Epithelial cell of esophagus (primary cell): ENCODE results near the gene NKAIN2.
A peak's percentile ranks its signal among the peaks of the same experiment; 100 is the strongest.
"Not testable (repeated sequence)": the region's sequence is repeated elsewhere in the genome, so short reads cannot be mapped to it uniquely, and the experiment has no call there.

ENCODE experiments used
- DNase-seq: peaks from one replicate; pipeline ENCODE4 v3.0.0; 2010; ENCODE audit warnings: low read depth
- H3K4me3 ChIP-seq: 2 replicates; pipeline ENCODE4 v1.5.1; 2011; ENCODE audit warnings: mild to moderate bottlenecking, low read length, control low read depth
- TF ChIP-seq, protein P1 (sequence below): IDR thresholded peaks from 2 replicates; pipeline ENCODE4 v1.5.1; 2011; ENCODE audit warnings: low read depth, mild to moderate bottlenecking, low read length, control low read depth, inconsistent platforms; ENCODE audit not compliant: insufficient read depth; ENCODE audit errors: missing control alignments

NKAIN2 gene

DNA sequence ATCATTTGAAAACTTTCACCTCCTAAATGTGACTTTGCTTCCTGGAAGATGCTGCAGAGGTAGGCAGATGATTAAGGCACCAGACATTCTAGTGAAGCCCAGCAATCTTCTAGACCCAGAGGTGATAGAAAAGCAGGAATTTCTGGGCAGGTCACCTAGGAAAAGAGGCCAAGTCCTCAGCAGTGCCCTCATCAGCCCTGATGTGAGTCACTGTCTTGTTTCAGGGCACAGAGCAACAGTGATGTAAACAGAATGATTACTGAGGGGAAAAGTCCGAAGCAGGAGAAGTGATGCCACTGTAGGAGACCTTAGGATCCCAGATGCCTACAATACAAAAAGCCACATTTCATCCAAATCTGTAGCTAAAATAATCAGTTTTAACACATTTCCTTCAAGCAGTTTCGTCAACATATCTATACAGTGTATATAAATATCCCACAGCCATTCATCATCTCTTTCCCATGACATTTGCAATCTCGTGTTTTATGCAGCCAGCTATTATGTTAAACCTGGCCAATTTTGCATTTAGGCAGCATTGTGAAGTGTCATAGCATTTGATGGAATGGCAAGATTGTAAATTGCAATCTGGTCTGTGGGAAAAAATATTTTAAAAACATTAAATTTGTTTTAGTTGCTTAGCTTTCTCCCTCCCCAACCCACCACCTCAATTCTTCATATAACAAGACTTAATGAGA lies 757.4 kb downstream of the NKAIN2 start:
- TF ChIP-seq, protein P1, sequence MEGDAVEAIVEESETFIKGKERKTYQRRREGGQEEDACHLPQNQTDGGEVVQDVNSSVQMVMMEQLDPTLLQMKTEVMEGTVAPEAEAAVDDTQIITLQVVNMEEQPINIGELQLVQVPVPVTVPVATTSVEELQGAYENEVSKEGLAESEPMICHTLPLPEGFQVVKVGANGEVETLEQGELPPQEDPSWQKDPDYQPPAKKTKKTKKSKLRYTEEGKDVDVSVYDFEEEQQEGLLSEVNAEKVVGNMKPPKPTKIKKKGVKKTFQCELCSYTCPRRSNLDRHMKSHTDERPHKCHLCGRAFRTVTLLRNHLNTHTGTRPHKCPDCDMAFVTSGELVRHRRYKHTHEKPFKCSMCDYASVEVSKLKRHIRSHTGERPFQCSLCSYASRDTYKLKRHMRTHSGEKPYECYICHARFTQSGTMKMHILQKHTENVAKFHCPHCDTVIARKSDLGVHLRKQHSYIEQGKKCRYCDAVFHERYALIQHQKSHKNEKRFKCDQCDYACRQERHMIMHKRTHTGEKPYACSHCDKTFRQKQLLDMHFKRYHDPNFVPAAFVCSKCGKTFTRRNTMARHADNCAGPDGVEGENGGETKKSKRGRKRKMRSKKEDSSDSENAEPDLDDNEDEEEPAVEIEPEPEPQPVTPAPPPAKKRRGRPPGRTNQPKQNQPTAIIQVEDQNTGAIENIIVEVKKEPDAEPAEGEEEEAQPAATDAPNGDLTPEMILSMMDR, result no peak
- no peak overlapping the region for H3K4me3 ChIP-seq
- DNase-seq, result no peak

DNA sequence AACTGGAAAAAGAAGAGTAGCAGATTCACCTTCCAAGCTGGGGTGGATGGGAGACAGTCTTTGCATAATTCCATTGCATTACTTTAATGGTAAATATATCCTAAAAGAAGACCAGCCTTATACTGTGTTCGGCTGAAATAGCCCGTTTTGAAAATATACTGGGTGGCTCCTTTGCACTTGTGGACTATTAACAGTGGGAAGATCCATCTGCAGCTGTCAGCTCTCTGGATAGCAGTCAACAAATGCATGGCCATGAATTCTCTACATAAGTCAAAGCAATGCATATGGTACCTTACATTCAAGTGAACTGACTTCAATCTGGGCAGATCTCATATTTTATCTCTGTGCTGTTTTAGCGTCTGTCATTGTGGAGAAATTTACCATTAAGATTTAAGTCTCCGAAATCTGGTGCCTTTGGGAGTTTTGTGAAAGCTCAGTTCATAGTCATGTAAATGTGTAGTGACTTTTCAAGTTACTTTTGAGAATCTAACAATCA lies 758.0 kb downstream of the NKAIN2 start:
- TF ChIP-seq, protein P1, result no peak
- no peak overlapping the region for H3K4me3 ChIP-seq
- no peak for DNase-seq

DNA sequence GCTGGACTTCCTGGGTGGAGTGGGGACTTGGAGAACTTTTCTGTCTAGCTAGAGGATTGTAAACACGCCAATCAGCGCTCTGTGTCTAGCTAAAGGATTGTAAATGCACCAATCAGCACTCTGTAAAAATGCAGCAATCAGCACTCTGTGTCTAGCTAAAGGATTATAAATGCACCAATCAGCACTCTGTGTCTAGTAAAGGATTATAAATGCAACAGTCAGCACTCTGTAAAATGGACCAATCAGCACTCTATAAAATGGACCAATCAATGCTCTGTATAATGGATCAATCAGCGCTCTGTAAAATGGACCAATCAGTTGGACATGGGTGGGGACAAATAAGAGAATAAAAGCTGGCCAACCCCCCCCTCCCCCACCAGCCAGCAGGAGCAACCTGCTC lies 760.5 kb downstream of the NKAIN2 start:
- not testable (repeated sequence) for DNase-seq, H3K4me3 ChIP-seq

DNA sequence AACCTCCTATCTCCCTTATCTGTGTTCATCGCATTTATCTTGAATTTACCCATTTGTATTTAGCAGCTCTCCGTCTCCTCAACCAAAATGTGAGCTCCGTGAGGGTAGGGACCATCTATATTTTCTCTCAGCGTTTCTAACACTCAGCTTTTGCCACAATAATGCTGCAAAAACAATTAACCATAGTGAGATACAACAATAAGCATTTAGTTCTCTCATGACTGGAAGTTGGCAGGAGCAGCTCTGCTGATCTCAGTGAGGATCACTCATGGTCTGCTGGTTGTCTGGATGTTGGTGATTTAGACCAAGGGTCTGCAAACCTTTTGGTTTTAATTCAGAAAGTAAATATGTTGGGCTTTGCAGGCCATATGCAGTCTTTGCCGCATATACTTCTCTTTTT lies 763.7 kb downstream of the NKAIN2 start:
- DNase-seq, result no peak
- TF ChIP-seq, protein P1, result no peak
- H3K4me3 ChIP-seq, result no peak overlapping the region

DNA sequence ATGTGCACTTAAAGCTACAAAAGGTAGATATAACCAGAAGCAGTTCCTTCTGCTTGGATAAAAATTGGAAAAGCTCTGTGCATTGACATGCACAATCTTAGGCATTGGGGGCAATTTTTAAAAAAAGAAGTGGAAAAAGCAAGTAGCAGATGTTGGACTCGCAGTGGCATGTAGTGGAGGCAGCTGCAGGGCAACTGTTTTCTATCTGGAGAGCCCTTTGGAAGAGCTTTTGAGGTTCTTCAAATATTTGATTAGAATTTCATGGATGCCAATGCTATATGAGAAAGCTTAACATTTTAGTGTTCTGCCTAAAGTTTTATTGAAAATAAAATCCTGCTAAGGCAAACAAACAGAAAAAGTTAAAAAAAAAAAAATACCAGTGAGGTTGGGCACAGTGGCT lies 770.3 kb downstream of the NKAIN2 start:
- TF ChIP-seq, protein P1, result no peak

DNA sequence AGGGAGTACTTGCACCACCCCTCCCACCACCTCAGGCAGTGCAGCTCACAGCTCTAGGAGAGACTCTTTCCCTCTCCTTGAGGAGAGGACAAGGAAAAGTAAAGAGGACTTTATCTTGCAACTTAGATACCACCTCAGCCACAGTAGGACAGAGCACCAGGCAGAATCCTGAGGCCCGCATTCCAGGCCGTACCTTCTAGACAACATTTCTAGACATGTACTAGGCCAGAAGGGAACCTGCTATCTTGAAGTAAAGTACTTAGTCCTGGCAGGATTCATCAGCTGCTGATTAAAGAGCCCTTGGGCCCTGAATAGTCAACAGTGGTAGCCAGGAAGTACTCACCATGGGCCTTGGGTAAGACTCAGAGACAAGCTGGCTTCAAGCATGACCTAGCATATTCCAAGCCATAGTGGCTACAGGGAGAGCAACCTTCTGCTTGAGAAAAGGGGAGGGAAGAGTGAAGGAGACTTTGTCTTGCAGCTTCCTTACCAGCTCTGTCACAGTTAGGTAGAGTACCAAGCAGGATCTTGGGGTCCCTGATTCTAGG lies 774.1 kb downstream of the NKAIN2 start:
- DNase-seq, result no peak
- TF ChIP-seq, protein P1, result no peak
- no peak overlapping the region for H3K4me3 ChIP-seq

More for the DNA sequence above, 770.3 kb downstream of the NKAIN2 start:
- DNase-seq, result no peak
- H3K4me3 ChIP-seq, result no peak overlapping the region

DNA sequence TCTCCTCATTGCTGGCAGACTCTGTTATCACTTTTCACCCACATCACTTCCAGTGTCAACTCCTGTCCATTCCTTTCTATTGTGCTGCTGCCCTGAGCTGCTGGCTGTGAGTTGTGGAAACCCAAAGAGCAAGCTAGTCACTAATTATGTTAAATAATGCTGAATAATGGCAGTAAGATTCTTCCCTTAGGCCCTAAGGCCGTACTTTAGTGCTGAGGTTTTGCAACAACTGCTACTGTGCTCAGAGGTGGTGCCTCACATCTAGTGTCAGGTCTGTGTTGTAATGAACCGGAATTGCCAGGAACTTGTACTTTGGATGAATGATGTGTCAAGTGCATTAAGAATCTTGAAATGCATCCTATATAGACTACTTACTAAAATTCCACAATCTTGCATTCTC lies 786.3 kb downstream of the NKAIN2 start:
- no peak overlapping the region for H3K4me3 ChIP-seq
- TF ChIP-seq, protein P1, result no peak
- DNase-seq, result peak; percentile 74
